Measurements from ENCODE around the gene PAX3. TPM values are rescaled to one million over a fixed set of nuclear protein-coding genes. Genes with fewer than 3 reads are reported as not detected.

PAX3 gene
- total and polyA plus RNA-seq, 4 donors: not detected

DNA sequence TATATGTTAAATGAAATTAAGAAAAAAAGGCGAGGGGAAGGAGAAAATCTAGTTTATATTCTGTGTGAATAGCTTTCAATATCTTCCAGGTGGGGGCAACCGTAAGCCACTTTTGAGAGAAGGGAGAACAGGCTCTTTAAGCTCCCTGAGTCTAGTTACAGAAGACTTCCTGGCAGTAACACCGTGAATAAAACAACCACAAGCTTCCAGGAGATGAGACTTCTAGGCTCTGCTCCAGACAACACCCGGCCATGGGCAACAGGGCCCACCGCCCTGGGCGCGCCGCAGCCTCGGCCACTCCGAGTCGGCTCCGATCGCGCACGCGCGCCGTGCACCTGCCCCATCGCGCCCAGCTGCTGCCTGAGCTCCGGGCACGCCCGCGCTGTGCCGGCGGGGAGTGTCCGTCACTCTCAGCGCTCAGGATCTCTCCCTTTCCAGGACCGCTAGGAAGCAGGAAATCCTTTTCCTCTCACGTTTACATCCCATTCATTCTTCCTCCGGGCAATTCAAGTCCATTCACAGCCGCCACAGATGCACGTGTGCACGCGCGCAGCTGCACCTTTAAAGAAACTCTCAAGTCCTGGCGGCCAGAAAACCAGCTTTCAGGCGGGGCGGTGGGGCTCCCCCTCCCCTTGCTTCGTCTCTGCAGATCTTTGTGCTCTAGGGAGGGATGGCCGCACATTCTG is 19.4 kb upstream of the PAX3 start:
- H3K27ac ChIP-seq (ENCODE audit: low read depth in 1 of 2, low read length in 2 of 2): no peak overlapping the region
- TF ChIP-seq NR2F2 (IDR thresholded peaks at IDR 0.05) (no peak), RAD21 (IDR thresholded peaks at IDR 0.05) (peak; percentile 72 to 74), GABPA (IDR thresholded peaks at IDR 0.05 in 1 of 2, conservative IDR thresholded peaks at IDR 0.05 in 1 of 2) (no peak), FOXA1 (IDR thresholded peaks at IDR 0.05) (no peak), HNF4A (conservative IDR thresholded peaks at IDR 0.05) (no peak), TAF1 (conservative IDR thresholded peaks at IDR 0.05) (no peak), EGR1 (IDR thresholded peaks at IDR 0.05; ENCODE audit: low read depth in 2 of 2) (no peak), HNF4G (IDR thresholded peaks at IDR 0.05) (no peak)
- TF ChIP-seq, protein P1, sequence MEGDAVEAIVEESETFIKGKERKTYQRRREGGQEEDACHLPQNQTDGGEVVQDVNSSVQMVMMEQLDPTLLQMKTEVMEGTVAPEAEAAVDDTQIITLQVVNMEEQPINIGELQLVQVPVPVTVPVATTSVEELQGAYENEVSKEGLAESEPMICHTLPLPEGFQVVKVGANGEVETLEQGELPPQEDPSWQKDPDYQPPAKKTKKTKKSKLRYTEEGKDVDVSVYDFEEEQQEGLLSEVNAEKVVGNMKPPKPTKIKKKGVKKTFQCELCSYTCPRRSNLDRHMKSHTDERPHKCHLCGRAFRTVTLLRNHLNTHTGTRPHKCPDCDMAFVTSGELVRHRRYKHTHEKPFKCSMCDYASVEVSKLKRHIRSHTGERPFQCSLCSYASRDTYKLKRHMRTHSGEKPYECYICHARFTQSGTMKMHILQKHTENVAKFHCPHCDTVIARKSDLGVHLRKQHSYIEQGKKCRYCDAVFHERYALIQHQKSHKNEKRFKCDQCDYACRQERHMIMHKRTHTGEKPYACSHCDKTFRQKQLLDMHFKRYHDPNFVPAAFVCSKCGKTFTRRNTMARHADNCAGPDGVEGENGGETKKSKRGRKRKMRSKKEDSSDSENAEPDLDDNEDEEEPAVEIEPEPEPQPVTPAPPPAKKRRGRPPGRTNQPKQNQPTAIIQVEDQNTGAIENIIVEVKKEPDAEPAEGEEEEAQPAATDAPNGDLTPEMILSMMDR (IDR thresholded peaks at IDR 0.05; ENCODE audit: low read depth, low read length, missing input control): peak; percentile 32
- TF ChIP-seq, protein P2, sequence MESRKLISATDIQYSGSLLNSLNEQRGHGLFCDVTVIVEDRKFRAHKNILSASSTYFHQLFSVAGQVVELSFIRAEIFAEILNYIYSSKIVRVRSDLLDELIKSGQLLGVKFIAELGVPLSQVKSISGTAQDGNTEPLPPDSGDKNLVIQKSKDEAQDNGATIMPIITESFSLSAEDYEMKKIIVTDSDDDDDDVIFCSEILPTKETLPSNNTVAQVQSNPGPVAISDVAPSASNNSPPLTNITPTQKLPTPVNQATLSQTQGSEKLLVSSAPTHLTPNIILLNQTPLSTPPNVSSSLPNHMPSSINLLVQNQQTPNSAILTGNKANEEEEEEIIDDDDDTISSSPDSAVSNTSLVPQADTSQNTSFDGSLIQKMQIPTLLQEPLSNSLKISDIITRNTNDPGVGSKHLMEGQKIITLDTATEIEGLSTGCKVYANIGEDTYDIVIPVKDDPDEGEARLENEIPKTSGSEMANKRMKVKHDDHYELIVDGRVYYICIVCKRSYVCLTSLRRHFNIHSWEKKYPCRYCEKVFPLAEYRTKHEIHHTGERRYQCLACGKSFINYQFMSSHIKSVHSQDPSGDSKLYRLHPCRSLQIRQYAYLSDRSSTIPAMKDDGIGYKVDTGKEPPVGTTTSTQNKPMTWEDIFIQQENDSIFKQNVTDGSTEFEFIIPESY (IDR thresholded peaks at IDR 0.05): no peak
- TF ChIP-seq, protein P3, sequence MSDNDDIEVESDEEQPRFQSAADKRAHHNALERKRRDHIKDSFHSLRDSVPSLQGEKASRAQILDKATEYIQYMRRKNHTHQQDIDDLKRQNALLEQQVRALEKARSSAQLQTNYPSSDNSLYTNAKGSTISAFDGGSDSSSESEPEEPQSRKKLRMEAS (IDR thresholded peaks at IDR 0.05): no peak
- H3K4me1 ChIP-seq (ENCODE audit: control insufficient read depth in 4 of 4, insufficient read depth in 4 of 4, low read length in 3 of 4): peaks cover 11 to 26% (median 17%) of the 10 kb centered on the region in 4 donors
- WGBS: 1% methylated on average over 41 of the region's 41 CpGs
- H3K36me3 ChIP-seq (ENCODE audit: control insufficient read depth in 4 of 4, insufficient read depth in 3 of 4, low read depth in 1 of 4, low read length in 3 of 4): no peaks in the 10 kb centered on the region
- H3K9me3 ChIP-seq (ENCODE audit: control insufficient read depth in 4 of 4, low read length in 3 of 4): no peaks in the 10 kb centered on the region
- peaks cover 5 to 22% (median 6%) of the 10 kb centered on the region in 4 donors for H3K27me3 ChIP-seq (ENCODE audit: control insufficient read depth in 4 of 4, insufficient read depth in 4 of 4, low read length in 3 of 4)
- peak; percentile 38 for DNase-seq (ENCODE audit: low spot score)
- H3K9ac ChIP-seq (ENCODE audit: low read depth in 1 of 2, low read length in 2 of 2): no peak overlapping the region
- peak overlapping the region; percentile 48 to 63 (median 53) for H3K4me3 ChIP-seq (ENCODE audit: low read depth in 1 of 3, low read length in 3 of 3)

DNA sequence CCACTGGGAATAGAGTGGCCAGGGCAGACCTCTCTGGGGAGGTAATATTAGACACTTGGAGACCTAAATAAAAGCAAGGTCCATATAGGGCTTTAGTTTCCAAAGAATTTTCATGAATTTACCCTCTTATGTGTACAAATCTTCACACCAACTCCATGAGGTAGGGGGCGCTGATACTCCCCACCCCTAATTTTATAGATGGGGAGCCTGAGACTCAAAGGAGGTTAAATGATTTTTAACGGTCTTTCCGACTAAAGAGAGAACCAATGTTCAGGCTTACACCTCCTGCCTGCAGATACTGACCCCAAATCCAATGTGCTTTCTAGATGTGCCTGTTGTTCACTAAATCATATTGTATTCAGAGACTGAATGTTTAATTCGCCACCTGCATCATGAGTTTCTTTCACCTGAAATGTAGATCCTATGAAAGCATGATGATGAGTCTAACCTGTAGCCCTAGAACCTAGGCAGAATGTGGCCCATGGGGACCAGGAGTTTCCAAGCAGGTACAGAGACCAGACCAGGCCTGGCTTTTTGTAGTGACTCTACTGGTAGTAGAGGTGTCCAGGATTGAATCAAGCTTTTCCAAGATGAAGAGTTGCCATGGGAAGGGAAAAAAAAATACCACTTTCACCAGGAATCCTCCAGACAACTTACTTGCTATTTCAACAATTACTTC is 16.8 kb upstream of the PAX3 start:
- Histone ChIP-seq H3K9me3 (ENCODE audit: control insufficient read depth in 4 of 4, low read length in 3 of 4) (no peaks in the 10 kb centered on the region), H3K27ac (ENCODE audit: low read depth in 1 of 2, low read length in 2 of 2) (no peak overlapping the region), H3K4me1 (ENCODE audit: control insufficient read depth in 4 of 4, insufficient read depth in 4 of 4, low read length in 3 of 4) (peaks cover 11 to 25% (median 17%) of the 10 kb centered on the region in 4 donors), H3K36me3 (ENCODE audit: control insufficient read depth in 4 of 4, insufficient read depth in 3 of 4, low read depth in 1 of 4, low read length in 3 of 4) (no peaks in the 10 kb centered on the region), H3K4me3 (ENCODE audit: low read depth in 1 of 3, low read length in 3 of 3) (no peak overlapping the region), H3K27me3 (ENCODE audit: control insufficient read depth in 4 of 4, insufficient read depth in 4 of 4, low read length in 3 of 4) (peaks cover 2 to 21% (median 7%) of the 10 kb centered on the region in 4 donors), H3K9ac (ENCODE audit: low read depth in 1 of 2, low read length in 2 of 2) (no peak overlapping the region)
- DNase-seq (ENCODE audit: low spot score): no peak
- TF ChIP-seq, protein P1 (IDR thresholded peaks at IDR 0.05; ENCODE audit: low read depth, low read length, missing input control): no peak
- no peak for TF ChIP-seq HNF4G (IDR thresholded peaks at IDR 0.05)
- TF ChIP-seq EGR1 (IDR thresholded peaks at IDR 0.05; ENCODE audit: low read depth in 2 of 2): no peak
- no peak for TF ChIP-seq NR2F2 (IDR thresholded peaks at IDR 0.05)
- no peak for TF ChIP-seq TAF1 (conservative IDR thresholded peaks at IDR 0.05)
- TF ChIP-seq SP1 (IDR thresholded peaks at IDR 0.05): no peak
- no peak for TF ChIP-seq RXRA (IDR thresholded peaks at IDR 0.05)
- no peak for TF ChIP-seq RAD21 (IDR thresholded peaks at IDR 0.05)
- no peak for TF ChIP-seq FOXA2 (IDR thresholded peaks at IDR 0.05)
- TF ChIP-seq JUND (IDR thresholded peaks at IDR 0.05): no peak
- no peak for TF ChIP-seq HNF4A (conservative IDR thresholded peaks at IDR 0.05)
- TF ChIP-seq, protein P3 (IDR thresholded peaks at IDR 0.05): no peak
- TF ChIP-seq FOXA1 (IDR thresholded peaks at IDR 0.05): no peak
- TF ChIP-seq, protein P2 (IDR thresholded peaks at IDR 0.05): no peak
- TF ChIP-seq, protein P4, sequence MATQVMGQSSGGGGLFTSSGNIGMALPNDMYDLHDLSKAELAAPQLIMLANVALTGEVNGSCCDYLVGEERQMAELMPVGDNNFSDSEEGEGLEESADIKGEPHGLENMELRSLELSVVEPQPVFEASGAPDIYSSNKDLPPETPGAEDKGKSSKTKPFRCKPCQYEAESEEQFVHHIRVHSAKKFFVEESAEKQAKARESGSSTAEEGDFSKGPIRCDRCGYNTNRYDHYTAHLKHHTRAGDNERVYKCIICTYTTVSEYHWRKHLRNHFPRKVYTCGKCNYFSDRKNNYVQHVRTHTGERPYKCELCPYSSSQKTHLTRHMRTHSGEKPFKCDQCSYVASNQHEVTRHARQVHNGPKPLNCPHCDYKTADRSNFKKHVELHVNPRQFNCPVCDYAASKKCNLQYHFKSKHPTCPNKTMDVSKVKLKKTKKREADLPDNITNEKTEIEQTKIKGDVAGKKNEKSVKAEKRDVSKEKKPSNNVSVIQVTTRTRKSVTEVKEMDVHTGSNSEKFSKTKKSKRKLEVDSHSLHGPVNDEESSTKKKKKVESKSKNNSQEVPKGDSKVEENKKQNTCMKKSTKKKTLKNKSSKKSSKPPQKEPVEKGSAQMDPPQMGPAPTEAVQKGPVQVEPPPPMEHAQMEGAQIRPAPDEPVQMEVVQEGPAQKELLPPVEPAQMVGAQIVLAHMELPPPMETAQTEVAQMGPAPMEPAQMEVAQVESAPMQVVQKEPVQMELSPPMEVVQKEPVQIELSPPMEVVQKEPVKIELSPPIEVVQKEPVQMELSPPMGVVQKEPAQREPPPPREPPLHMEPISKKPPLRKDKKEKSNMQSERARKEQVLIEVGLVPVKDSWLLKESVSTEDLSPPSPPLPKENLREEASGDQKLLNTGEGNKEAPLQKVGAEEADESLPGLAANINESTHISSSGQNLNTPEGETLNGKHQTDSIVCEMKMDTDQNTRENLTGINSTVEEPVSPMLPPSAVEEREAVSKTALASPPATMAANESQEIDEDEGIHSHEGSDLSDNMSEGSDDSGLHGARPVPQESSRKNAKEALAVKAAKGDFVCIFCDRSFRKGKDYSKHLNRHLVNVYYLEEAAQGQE (IDR thresholded peaks at IDR 0.05): no peak
- 23% methylated on average over 4 of the region's 4 CpGs for WGBS
